ENCODE data around the gene SLC39A1. TPM values are rescaled to one million over a fixed set of nuclear protein-coding genes. Genes with fewer than 3 reads are reported as not detected.

SLC39A1 gene
- total and polyA plus RNA-seq, 2 of the 8 experiments (the other 6 are each of a cell fraction or from before 2014, with no cell fraction given) = 238 to 337 TPM

DNA sequence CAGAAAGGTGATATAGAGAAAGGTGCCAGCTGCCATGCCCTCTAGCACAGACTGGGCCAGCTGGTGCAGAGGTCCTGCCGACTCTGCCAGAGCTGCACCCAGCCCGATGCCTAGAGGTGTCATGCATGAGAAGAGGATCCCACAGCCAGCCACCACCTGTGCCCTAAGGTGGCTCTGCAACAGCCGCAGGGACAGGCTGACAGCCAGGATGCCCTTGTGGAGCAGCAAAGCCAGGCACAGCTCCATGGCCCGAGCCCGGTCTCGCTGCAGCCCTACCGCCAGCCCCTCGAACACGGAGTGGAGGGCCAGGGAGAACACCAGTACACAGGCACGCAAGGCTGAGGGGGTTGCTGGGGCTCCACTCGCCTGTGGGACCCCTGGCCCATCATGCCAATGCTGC, 3.1 kb downstream of the SLC39A1 start:
- no peak overlapping the region for H2BK20ac ChIP-seq (ENCODE audit: low read length)
- H3K9ac ChIP-seq (replicated peaks in 1 of 4; ENCODE audit: extremely low read depth in 1 of 4, low read depth in 3 of 4, low read length in 3 of 4) = no peak overlapping the region
- H3K27me3 ChIP-seq (replicated peaks in 1 of 4; ENCODE audit: control insufficient read depth in 3 of 4, extremely low read depth in 1 of 4, insufficient read depth in 3 of 4, low read length in 3 of 4) = no peaks in the 10 kb centered on the region
- H3K23ac ChIP-seq (ENCODE audit: insufficient read length) = no peak overlapping the region
- no peak overlapping the region for H3K56ac ChIP-seq (replicated peaks; ENCODE audit: insufficient read length, low read depth, low read length)
- H2BK120ac ChIP-seq (replicated peaks; ENCODE audit: low read depth, low read length) = no peak overlapping the region
- no peak overlapping the region for H2AK5ac ChIP-seq (ENCODE audit: low read depth, low read length)
- H4K5ac ChIP-seq (ENCODE audit: insufficient read length, low read depth, low read length) = no peak overlapping the region
- H2BK12ac ChIP-seq (ENCODE audit: low read depth, low read length) = no peak overlapping the region
- H2BK5ac ChIP-seq (ENCODE audit: low read depth, low read length) = no peak overlapping the region
- H3K36me3 ChIP-seq (ENCODE audit: control insufficient read depth in 2 of 4, insufficient read depth in 4 of 4, low read length in 3 of 4) = peaks cover 11 to 26% (median 19%) of the 10 kb centered on the region in 4 experiments
- H2BK15ac ChIP-seq (ENCODE audit: low read length) = no peak overlapping the region
- H3K18ac ChIP-seq (ENCODE audit: extremely low read depth, low read length) = no peak overlapping the region
- no peak overlapping the region for H3K4ac ChIP-seq (replicated peaks; ENCODE audit: insufficient read length, low read depth, low read length)
- WGBS, 2 experiments (ENCODE audit: extremely low coverage in 1 of 2, insufficient coverage in 1 of 2, insufficient read length in 1 of 2, insufficient replicate concordance in 2 of 2, low coverage in 1 of 2, low lambda C conversion rate in 2 of 2, missing lambda C conversion rate in 1 of 2) = 96% methylated on average over 10 of the region's 11 CpGs; no CpG with 5 or more reads in 1 of the 2 experiments
- peaks cover 6 to 20% (median 12%) of the 10 kb centered on the region in 4 experiments for H3K4me1 ChIP-seq (replicated peaks in 1 of 4; ENCODE audit: control insufficient read depth in 3 of 4, insufficient read depth in 4 of 4, low read length in 3 of 4)
- no peak overlapping the region for H3K27ac ChIP-seq (ENCODE audit: low read depth, low read length)
- H4K20me1 ChIP-seq (replicated peaks in 1 of 2; ENCODE audit: control insufficient read depth in 1 of 2, insufficient read depth in 2 of 2, low read length in 2 of 2) = peaks cover 5 to 9% of the 10 kb centered on the region in 2 experiments
- peaks cover 23% of the 10 kb centered on the region for H3K79me1 ChIP-seq (ENCODE audit: low read depth, low read length)
- peaks cover 28% of the 10 kb centered on the region for H3K23me2 ChIP-seq (ENCODE audit: low read depth, low read length)
- FAIRE-seq (no peak), DNase-seq (ENCODE audit: low read depth in 1 of 2, low spot score in 2 of 2) (no peak)
- H2AFZ ChIP-seq (ENCODE audit: low read length) = no peak overlapping the region
- ChIA-PET POLR2A (ENCODE audit: partially characterized antibody) (interaction anchor here (0.9 to 15.7 kb wide), 6 partner anchors 13 to 184 kb away, joined by 3 to 454 read pairs (median 42); partner anchors contain the start of genes CREB3L4, DENND4B, JTB and RAB13), CTCF (ENCODE audit: partially characterized antibody) (interaction anchor here (1.5 to 1.9 kb wide), 2 partner anchors 15 to 134 kb away, joined by 3 to 4 read pairs; no protein-coding TSS in a partner anchor)
- H3K4me2 ChIP-seq (ENCODE audit: insufficient read depth in 1 of 2, low read depth in 2 of 2, low read length in 2 of 2) = no peak overlapping the region; a peak in 1 of 4 replicates
- H3K9me3 ChIP-seq (ENCODE audit: insufficient read depth in 2 of 2, low read depth in 1 of 2, low read length in 1 of 2) = no peaks in the 10 kb centered on the region
- H4K8ac ChIP-seq (ENCODE audit: extremely low read depth, insufficient read depth, low read length) = no peak overlapping the region
- H3K79me2 ChIP-seq (ENCODE audit: control insufficient read depth in 1 of 2, insufficient read depth in 2 of 2, low read length in 2 of 2) = peaks cover 36 to 54% of the 10 kb centered on the region in 2 experiments
- no peak overlapping the region for H3K4me3 ChIP-seq (ENCODE audit: extremely low read depth in 1 of 4, insufficient read depth in 2 of 4, low read depth in 3 of 4, low read length in 4 of 4)
- H4K91ac ChIP-seq (replicated peaks; ENCODE audit: insufficient read length, low read length) = no peak overlapping the region
- H3K14ac ChIP-seq (ENCODE audit: insufficient read length) = no peak overlapping the region
- no peak for TF ChIP-seq TEAD4 (IDR thresholded peaks at IDR 0.05; ENCODE audit: low read depth, low read length)
- no peak for TF ChIP-seq RXRA (IDR thresholded peaks at IDR 0.05; ENCODE audit: insufficient read depth, low read depth, low read length)
- TF ChIP-seq, protein P1, sequence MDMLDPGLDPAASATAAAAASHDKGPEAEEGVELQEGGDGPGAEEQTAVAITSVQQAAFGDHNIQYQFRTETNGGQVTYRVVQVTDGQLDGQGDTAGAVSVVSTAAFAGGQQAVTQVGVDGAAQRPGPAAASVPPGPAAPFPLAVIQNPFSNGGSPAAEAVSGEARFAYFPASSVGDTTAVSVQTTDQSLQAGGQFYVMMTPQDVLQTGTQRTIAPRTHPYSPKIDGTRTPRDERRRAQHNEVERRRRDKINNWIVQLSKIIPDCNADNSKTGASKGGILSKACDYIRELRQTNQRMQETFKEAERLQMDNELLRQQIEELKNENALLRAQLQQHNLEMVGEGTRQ (IDR thresholded peaks at IDR 0.05; ENCODE audit: low read length) = no peak
- no peak for TF ChIP-seq HDAC6 (IDR thresholded peaks at IDR 0.05; ENCODE audit: low read depth, low read length)
